GM18951 (cell line): ENCODE data around the gene LYSMD4.
"Not testable (repeated sequence)": the region's sequence is repeated elsewhere in the genome, so short reads cannot be mapped to it uniquely, and the experiment has no call there.

Source experiments
- POLR2A ChIP-seq: IDR thresholded peaks from 4 replicates; pipeline ENCODE4 v1.6.1; 2011; ENCODE audit warnings: mild to moderate bottlenecking; ENCODE audit not compliant: insufficient read length, insufficient read depth; ENCODE audit errors: extremely low read depth
- in situ Hi-C: fragments of 300-500 bp; cut with MboI; formaldehyde crosslinking; loops from one replicate; pipeline ENCODE4 v1.12.0; 2022; ENCODE audit warnings: low sequenced_read_pairs, mixed read lengths, inconsistent platforms; ENCODE audit not compliant: unreplicated experiment

Gene LYSMD4

DNA sequence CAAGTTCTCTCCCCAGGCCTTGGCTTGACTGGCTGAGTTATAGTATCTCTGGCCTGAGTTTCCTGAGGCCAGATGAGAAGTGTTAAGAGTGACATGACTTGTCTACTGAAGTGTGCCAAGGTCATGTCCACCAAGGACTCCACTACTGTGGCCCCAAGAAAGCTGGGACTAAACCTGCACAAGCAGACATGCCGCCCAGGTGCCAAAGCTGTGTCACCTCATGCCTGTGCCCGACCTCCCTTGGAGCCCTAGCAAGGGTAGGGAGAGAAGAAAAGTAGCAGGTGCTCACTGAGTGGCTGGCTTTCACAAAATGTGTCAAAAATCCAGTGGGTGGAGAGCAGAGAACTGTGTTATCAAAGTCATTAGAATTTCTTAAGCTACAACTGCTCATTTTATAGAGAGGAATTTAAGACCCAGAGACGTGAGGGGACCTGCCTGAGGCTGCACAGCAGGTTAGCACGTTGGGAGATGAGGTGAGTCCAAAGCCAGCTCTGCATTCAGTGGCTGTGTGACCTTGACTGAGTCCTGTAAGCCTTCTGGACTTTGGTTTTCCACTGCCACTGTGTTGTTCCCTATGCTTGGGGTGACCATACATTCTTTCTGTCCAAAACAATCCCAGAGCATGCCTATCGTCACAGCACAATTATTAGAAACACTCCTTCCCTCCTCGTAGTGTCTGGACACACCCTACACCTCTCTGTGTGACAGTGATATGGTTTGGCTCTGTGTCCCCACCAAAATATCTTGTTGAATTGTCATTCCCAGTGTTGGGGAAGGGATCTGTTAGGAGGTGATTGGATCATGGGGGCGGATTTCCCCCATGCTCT is 5.0 kb upstream of the LYSMD4 start:
- in situ Hi-C loops = no loop called here
- TF ChIP-seq POLR2A = no peak

DNA sequence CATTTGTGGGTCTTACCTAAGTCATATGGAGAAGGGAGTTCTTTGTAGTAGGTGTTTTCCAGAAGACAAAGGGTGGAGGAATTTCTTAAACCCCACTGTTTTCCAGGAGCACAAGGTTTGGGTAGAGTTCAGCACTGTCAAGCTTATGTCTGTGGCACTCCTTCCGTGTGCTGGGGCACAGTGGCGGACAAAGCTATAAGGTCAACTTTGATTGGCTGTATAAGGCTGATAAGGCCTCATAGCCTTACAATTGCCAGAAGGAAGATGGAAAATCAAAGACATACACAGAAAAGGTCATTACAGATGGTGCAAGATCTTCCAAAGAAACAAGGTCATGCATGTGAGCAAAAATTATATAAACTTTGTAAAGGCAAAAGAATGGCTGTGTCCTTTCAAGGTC is 3.5 kb upstream of the LYSMD4 start:
- in situ Hi-C loops = no loop called here
- no peak for TF ChIP-seq POLR2A

DNA sequence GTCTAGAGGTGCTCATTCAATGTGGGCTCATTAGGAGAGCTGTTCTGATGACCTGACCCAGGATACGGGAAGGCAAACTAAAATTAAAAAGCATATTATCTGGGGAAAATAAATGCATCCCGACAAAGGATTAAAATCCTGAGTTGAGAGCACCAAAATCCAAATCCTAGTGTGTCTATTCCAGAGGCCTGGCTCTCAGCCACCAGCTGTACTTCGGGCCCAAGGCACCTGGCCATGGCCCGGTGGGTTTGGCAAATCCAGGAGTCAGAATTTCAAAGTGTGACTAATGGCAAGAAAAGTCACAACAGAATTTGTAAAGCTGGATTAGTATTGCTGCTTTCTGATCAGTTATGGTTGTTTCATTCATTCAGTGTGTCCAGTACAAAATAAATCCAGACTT is 2.6 kb upstream of the LYSMD4 start:
- no peak for TF ChIP-seq POLR2A
- in situ Hi-C loops = no loop called here

DNA sequence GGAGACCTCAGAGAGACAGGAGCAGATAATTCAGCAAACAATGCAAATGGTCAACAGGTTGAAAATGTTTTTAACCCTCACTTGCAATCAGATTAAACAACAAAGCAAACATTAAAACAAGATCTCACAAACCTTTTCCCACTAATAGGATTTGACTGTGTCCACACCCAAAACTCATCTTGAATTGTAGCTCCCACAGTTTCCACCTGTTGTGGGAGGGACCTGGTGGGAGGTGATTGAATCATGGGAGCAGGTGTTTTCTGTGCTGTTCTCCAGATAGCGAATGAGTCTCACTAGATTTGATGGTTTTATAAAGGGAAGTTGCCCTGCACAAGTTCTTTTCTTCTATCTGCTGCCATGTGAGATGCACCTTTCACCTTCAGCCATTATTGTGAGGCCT is 1.3 kb upstream of the LYSMD4 start:
- in situ Hi-C loops = no loop called here

DNA sequence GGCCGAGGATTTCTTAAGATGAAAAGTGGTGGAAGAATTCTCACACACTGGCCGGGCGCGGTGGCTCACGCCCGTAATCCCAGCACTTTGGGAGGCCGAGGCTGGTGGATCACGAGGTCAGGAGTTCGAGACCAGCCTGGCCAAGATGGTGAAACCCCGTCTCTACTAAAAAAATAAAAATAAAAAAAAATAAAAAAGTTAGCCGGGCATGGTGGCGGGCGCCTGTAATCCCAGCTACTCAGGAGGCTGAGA is 729 bp upstream of the LYSMD4 start:
- in situ Hi-C loops = not testable (repeated sequence)

More for the DNA sequence above, 1.3 kb upstream of the LYSMD4 start:
- TF ChIP-seq POLR2A = no peak

DNA sequence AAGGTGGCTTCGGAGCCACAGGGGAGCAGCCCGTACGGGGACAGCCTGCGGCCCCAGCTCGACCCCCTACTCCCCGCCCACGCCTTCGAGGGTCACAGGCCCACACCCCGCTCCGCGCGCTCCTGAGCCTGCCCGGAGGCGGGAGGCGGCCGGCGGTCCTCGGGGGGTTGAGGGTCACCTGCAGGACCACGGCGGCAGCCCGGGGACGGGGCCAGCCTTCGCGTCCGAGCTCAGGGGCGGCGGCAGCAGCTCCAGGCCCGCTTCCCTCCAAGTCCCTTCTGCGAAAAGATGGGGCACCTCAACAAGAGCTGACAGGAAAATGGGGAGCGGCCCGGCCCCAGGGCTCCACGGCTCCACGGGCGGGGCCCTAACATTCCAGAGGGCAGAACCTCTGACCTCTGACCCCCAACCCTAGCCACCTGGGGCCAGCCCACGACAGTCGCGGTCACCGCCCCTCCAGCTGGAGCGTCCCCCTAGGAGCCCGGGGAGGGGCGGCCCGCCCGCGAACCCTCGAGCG is 428 bp downstream of the LYSMD4 start:
- no peak for TF ChIP-seq POLR2A
- in situ Hi-C loops = no loop called here

DNA sequence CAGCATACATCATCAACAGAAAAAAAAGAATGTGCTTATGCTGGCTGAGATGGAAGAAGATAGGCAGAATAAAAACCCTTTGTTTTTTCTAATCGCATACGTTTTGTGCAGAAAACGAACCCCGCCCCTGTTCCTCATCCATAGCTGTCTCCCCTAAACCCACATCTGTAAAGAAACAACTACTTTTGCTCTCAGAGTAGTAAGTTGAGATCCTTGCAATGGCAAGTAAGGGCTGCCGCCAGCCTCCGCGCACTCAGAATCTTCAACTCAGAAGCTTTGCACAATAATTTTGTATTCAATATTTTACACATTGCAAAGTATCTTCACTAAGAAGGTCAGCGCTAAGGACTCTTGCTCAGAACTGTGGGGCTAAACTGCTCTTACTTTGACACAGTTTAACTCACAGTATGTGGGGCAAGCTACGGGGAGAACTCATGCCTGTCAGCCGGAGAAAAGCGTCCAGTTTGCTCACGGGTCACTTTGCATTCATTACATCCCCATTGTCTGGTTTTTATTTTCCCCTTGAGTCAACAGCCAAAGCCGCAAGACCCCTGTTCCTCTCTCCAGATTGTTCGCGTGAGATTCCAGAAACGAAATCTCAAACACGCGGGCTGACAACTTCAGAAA is 1.0 kb downstream of the LYSMD4 start:
- in situ Hi-C loops = no loop called here

DNA sequence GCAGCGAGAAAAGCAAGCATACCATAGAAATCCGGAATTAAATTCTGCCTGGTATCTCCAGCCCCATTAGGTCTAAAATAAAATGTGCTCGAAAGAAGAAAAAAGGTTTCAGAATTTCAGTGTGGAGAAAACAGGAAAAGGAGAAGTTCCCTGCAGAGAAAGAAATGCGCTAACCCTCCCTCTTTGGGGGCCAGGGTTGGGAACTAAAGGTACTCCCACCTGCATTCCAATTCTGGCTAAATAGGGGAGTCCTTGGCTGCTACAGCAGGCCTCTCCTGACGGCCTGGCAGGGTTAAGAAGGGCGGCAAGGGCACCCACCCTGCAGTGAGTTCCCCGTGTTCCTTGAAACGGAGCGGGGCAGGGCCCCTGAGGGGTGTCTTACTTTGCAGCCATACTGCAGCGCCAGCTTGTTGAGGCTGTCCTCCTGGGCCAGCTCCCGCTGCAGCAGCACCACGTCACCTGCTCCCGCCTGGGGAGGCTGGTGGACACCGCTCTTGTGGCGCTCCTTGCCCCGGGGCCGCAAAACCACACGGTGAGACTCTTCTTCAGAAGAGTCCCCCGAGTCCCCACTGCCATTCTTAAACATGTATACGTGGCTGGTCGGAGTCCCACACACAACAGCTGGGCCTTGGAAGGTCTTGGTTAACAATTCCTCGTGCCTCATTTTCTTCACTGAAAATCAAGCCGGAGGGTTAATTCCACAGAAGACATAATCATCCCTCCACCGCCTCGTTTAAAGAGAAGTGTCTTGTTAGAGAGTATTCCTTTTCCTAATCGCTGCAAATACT is 1.7 kb downstream of the LYSMD4 start:
- in situ Hi-C loops = no loop called here
- no peak for TF ChIP-seq POLR2A

More for the DNA sequence above, 1.0 kb downstream of the LYSMD4 start:
- TF ChIP-seq POLR2A = no peak

DNA sequence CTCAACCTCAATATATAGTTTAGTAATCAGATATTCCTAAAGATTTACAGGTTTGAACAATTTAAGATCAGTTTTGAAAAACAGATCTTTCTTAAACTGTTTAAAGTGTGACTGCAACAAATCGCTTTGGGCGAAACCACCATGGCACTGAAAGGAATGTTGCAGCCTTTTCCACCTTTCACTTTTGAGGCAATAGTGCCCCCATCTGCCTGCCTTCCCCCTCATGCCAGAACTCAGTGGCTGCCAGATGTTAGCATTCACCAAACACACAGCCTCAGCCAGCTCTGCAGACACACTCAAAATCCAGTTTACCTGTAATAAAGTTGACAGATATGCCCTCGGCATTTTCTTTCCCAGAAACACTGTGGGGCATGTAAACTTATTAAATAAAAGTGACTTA is 3.3 kb downstream of the LYSMD4 start:
- no peak for TF ChIP-seq POLR2A
- in situ Hi-C loops = no loop called here

DNA sequence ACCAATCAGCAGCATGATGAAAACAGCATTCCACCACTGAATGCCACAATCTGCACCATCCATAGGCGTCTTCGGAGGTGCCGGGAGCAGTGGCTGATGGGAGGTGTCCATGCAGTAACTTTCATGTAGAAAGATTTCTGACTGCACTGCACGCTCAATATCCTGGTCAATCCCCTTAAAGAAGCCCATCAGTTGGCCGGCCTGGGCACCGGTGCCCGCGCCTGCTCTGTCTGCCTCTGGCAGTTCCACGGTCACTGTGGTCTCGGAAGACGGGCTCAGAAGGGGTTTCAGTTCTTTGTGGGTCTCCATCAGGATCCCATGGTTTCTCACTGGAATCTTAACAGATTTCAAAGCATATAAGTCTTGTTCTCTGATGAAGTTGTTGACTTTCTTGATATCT is 3.9 kb downstream of the LYSMD4 start:
- no peak for TF ChIP-seq POLR2A
- in situ Hi-C loops = no loop called here

DNA sequence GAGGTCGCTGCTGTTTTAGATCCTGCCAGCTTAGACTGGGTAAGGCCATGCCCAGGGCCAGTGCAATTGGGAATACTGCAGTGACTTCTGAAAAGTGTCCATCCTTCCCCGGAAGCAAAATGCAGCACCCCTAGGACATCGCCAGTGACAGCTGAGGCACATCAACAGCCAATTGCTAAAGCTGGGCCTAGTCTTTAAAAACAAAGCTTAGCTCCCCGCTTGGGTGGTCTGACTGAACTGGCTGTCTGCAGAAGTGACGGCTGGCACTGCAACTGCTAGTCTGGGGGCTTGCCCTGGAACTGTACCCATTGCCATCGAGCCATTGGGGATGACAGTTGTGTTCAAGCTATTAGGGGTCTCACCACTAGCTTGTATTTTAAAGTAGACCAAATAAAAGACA is 4.3 kb downstream of the LYSMD4 start:
- no peak for TF ChIP-seq POLR2A
- in situ Hi-C loops = no loop called here

DNA sequence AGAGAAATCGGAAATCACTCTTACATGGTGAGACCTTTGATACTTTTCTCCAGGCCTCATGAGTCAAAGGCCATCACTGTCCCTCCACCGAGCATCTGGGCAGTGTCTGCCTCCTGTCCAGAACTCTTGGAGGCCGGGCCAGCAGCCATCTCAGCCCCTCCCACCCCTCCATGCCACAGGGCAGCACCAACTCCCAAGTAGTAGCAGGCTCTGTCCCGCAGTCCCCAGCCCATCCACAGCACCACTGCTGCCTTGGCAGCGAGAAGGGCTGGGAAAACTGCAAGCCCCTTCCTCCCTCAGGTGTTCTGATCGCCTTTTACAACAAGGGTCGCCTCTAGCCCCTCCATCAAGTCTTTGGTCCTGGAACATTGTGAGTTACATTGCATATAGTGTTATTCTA is 5.5 kb downstream of the LYSMD4 start:
- in situ Hi-C loops = no loop called here

DNA sequence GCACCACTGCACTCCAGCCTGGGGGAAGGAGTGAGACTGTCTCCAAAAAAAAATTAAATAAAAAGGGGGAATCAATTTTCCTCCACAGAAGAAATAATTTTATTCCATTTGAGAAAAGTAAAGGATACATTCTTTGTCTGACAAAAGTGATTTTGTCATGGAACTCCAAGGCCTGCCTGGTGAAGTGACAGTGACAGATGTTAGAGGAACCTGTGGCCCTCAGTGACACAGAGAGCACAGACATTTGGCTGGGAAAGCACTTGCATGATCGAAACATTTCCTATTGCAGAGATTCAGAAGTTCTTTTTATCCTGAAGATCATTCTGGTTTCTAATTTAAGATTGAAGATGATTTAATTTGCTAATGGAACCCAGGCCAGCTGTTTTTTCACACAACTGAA is 5.9 kb downstream of the LYSMD4 start:
- in situ Hi-C loops = no loop called here
- no peak for TF ChIP-seq POLR2A

More for the DNA sequence above, 5.5 kb downstream of the LYSMD4 start:
- no peak for TF ChIP-seq POLR2A

DNA sequence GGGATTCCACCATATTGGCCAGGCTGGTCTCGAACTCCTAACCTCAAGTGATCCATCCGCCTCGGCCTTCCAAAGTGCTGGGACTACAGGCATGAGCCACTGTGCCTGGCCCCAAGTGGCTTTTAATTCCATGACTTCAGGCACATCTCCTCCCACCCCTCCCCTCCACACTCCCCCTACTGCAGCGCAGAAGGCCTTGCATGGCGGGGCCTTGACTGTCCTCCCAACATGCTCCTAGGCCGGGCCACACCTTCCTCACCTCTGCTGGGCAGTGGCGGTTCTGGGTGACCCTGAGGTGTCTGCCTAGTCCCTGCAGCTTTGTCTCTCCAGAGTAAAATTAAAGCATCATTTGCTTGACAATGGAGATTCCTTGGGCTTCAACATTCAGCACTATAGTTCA is 6.9 kb downstream of the LYSMD4 start:
- in situ Hi-C loops = no loop called here
- TF ChIP-seq POLR2A = no peak
